Measurements from ENCODE around the gene AP1S1.

AP1S1 gene

GRCh38 chr7:101121991-101122932 is 32.0 kb upstream of the AP1S1 start:
- TF ChIP-seq GATA2 (IDR thresholded peaks at IDR 0.05; ENCODE audit: low read depth, low read length) (no peak), GATA3 (IDR thresholded peaks at IDR 0.05; ENCODE audit: low read depth, low read length) (no peak)

- TF ChIP-seq GATA2 (IDR thresholded peaks at IDR 0.05; ENCODE audit: low read depth, low read length) = no peak
- TF ChIP-seq GATA3 (IDR thresholded peaks at IDR 0.05; ENCODE audit: low read depth, low read length) = no peak
Observed at GRCh38 chr7:101122933-101123702, 31.2 kb upstream of the AP1S1 start.

GRCh38 chr7:101123703-101124068 is 30.6 kb upstream of the AP1S1 start:
- TF ChIP-seq GATA2 (IDR thresholded peaks at IDR 0.05; ENCODE audit: low read depth, low read length) (no peak), GATA3 (IDR thresholded peaks at IDR 0.05; ENCODE audit: low read depth, low read length) (no peak)

DNA sequence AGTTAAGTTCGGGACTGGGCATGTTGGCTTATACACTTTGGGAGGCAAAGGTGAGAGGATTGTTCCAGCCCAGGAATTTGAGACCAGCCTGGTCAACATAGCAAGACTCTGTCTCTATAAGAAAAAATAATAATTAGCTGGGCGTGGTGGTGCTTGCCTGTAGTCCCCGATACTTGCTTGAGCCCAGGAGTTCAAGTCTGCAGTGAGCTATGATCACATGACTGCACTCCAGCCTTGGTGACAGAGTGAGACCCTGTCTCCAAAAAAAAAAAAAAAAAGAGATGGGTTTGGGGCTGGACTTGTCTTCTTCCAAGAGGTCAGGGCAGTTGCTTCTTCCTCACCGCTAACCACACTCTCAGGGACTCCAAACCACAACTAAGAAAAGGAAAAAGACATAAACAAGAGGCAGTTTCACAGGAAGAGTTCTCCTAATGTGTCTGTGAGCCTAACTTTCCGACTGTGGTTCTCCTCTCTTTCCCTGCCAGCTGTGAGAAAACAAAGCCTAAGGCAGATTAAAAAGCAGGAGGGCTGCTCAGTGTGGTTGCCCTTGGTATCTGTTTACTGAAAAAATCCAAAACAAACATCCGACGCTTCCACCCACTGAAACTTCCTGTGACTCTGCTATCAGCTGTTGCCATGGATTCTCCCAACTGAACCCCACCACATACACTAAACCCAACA is 29.8 kb upstream of the AP1S1 start:
- no peak for TF ChIP-seq GATA2 (IDR thresholded peaks at IDR 0.05; ENCODE audit: low read depth, low read length)
- no peak for TF ChIP-seq GATA3 (IDR thresholded peaks at IDR 0.05; ENCODE audit: low read depth, low read length)

DNA sequence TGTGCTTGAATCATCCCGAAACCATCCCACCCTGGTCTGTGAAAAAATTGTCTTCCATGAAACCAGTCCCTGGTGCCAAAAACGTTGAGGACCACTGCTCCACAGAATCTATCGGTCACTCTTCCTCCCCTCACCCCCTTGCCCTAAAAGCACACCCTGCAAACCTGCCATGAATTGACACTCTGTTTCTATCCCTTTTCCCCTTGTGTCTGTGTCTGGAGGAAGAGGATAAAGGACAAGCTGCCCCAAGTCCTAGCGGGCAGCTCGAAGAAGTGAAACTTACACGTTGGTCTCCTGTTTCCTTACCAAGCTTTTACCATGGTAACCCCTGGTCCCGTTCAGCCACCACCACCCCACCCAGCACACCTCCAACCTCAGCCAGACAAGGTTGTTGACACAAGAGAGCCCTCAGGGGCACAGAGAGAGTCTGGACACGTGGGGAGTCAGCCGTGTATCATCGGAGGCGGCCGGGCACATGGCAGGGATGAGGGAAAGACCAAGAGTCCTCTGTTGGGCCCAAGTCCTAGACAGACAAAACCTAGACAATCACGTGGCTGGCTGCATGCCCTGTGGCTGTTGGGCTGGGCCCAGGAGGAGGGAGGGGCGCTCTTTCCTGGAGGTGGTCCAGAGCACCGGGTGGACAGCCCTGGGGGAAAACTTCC is 28.2 kb upstream of the AP1S1 start:
- TF ChIP-seq GATA2 (IDR thresholded peaks at IDR 0.05; ENCODE audit: low read depth, low read length) = no peak
- TF ChIP-seq GATA3 (IDR thresholded peaks at IDR 0.05; ENCODE audit: low read depth, low read length) = no peak

DNA sequence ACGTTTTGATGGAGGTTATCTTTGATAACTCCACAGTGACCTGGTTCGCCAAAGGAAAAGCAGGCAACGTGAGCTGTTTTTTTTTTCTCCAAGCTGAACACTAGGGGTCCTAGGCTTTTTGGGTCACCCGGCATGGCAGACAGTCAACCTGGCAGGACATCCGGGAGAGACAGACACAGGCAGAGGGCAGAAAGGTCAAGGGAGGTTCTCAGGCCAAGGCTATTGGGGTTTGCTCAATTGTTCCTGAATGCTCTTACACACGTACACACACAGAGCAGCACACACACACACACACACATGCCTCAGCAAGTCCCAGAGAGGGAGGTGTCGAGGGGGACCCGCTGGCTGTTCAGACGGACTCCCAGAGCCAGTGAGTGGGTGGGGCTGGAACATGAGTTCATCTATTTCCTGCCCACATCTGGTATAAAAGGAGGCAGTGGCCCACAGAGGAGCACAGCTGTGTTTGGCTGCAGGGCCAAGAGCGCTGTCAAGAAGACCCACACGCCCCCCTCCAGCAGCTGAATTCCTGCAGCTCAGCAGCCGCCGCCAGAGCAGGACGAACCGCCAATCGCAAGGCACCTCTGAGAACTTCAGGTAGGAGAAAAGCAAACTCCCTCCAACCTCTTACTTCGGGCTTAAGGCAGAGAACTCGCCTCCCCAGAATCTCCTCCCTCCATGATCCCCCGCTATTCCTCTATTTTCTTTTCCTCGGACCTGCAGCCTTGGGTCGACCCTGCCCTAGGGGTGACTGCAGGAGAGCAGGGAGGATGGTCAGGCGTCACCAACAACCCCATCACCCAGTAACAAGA is 27.4 kb upstream of the AP1S1 start, which contains the start of gene SERPINE1:
Gene SERPINE1, plus strand, starts transcription at position 454 of the 809 bp plus-strand sequence. CDS start 1,290 bp downstream, outside the sequence.
- TF ChIP-seq GATA3 (IDR thresholded peaks at IDR 0.05; ENCODE audit: low read depth, low read length) (no peak), GATA2 (IDR thresholded peaks at IDR 0.05; ENCODE audit: low read depth, low read length) (no peak)

- TF ChIP-seq GATA2 (IDR thresholded peaks at IDR 0.05; ENCODE audit: low read depth, low read length) (no peak), GATA3 (IDR thresholded peaks at IDR 0.05; ENCODE audit: low read depth, low read length) (no peak)
Observed at GRCh38 chr7:101127460-101128039, 26.7 kb upstream of the AP1S1 start.

DNA sequence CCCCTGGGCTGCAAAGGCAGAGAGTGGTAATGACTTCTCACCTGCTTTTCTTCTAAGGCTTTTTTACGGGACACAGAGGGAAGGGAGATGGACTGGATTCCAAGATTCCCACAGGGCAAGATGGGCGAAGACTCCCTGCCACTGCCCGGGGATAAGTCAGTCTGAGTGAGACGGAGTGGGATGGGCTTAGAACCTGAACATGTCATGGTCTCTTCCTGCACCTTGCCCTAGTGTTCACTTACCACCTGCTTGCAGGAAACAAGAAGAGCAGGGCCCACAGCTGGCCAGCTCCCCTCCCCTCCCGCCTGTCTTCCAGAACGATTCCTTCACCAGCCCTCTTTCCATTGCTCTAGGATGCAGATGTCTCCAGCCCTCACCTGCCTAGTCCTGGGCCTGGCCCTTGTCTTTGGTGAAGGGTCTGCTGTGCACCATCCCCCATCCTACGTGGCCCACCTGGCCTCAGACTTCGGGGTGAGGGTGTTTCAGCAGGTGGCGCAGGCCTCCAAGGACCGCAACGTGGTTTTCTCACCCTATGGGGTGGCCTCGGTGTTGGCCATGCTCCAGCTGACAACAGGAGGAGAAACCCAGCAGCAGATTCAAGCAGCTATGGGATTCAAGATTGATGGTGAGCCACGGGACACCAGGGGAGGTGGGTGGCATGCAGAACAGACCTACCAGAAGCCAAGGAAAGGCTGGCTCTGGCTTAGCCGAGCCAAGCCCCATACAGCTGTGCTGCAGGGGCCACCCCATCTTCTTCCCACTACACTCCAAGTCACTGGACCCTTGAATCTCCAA is 26.0 kb upstream of the AP1S1 start:
- TF ChIP-seq GATA2 (IDR thresholded peaks at IDR 0.05; ENCODE audit: low read depth, low read length) (no peak), GATA3 (IDR thresholded peaks at IDR 0.05; ENCODE audit: low read depth, low read length) (no peak)

GRCh38 chr7:101129603-101130117 is 24.6 kb upstream of the AP1S1 start:
- TF ChIP-seq GATA2 (IDR thresholded peaks at IDR 0.05; ENCODE audit: low read depth, low read length) = no peak
- TF ChIP-seq GATA3 (IDR thresholded peaks at IDR 0.05; ENCODE audit: low read depth, low read length) = no peak

GRCh38 chr7:101133621-101134398 is 20.5 kb upstream of the AP1S1 start:
- TF ChIP-seq GATA3 (IDR thresholded peaks at IDR 0.05; ENCODE audit: low read depth, low read length) (no peak), GATA2 (IDR thresholded peaks at IDR 0.05; ENCODE audit: low read depth, low read length) (no peak)
